GM10266 (cell line): ENCODE measurements around the gene RBM33.

Source experiments
- DNase-seq: peaks from one replicate; pipeline ENCODE4 v3.0.0; 2012; ENCODE audit errors: extremely low spot score
- CTCF ChIP-seq: IDR thresholded peaks from 2 replicates; pipeline ENCODE4 v1.5.1; 2012; ENCODE audit warnings: mild to moderate bottlenecking, low read depth; ENCODE audit not compliant: control insufficient read depth, insufficient read depth; ENCODE audit errors: missing control alignments

The RBM33 gene

GRCh38 chr7:155738652-155739537 is 94.4 kb downstream of the RBM33 start:
- no peak for DNase-seq
- TF ChIP-seq CTCF: peak; percentile 78

GRCh38 chr7:155739538-155740143 is 95.2 kb downstream of the RBM33 start:
- TF ChIP-seq CTCF: no peak
- no peak for DNase-seq

GRCh38 chr7:155741082-155741481 is 96.6 kb downstream of the RBM33 start:
- peak; percentile 37 for DNase-seq
- TF ChIP-seq CTCF: no peak

GRCh38 chr7:155741805-155742204 is 97.3 kb downstream of the RBM33 start:
- no peak for TF ChIP-seq CTCF
- peak; percentile 52 for DNase-seq

GRCh38 chr7:155743177-155743576 is 98.7 kb downstream of the RBM33 start:
- TF ChIP-seq CTCF: no peak
- no peak for DNase-seq

- no peak for DNase-seq
- no peak for TF ChIP-seq CTCF
Measured at GRCh38 chr7:155744971-155745683, 100.7 kb downstream of the RBM33 start.
